Gastrocnemius medialis (tissue), 4 donors: ENCODE results near the gene B4GALT1. TPM values are rescaled to one million over a fixed set of nuclear protein-coding genes. Genes with fewer than 3 reads are reported as not detected.
A peak's percentile ranks its signal among the peaks of the same experiment; 100 is the strongest.

Source experiments
- ATAC-seq, 2 donors: fragments of 150-250 bp; one replicate each; pipeline ENCODE4 v1.9.1; 2016
- DNase-seq, 2 donors: peaks; one replicate each; pipeline ENCODE4 v3.0.0-alpha.2; 2019
- H3K27ac ChIP-seq, 4 donors: fragments of 200-600 bp; sonication (generic); 1 replicate in 1 of 4; 2 replicates in 3 of 4; pipeline ENCODE4 v1.5.1; 2016 to 2018; ENCODE audit warnings: mild to moderate bottlenecking in 2 of 4, moderate library complexity in 1 of 4
- H3K27me3 ChIP-seq, 3 donors: fragments of 200-600 bp; sonication (generic) in 2 of 3; 1 replicate in 1 of 3; 2 replicates in 2 of 3; pipeline versions ENCODE4 v1.5.1 to v1.6.0; 2016 to 2019; ENCODE audit warnings: mild to moderate bottlenecking in 1 of 3, moderate library complexity in 1 of 3
- H3K36me3 ChIP-seq, 2 donors: fragments of 200-600 bp; sonication (generic) in 1 of 2; one replicate each; pipeline ENCODE4 v1.5.1; 2017 to 2018
- H3K4me1 ChIP-seq, 2 donors: fragments of 200-600 bp; sonication (generic) in 1 of 2; one replicate each; pipeline ENCODE4 v1.5.1; 2016 to 2017; ENCODE audit warnings: mild to moderate bottlenecking in 2 of 2
- H3K4me3 ChIP-seq, 4 donors: fragments of 200-600 bp; sonication (generic) in 3 of 4; 1 replicate in 1 of 4; 2 replicates in 3 of 4; pipeline ENCODE4 v1.5.1; 2016 to 2019; ENCODE audit warnings: mild to moderate bottlenecking in 2 of 4
- H3K9me3 ChIP-seq, 3 donors: fragments of 200-600 bp; sonication (generic) in 2 of 3; 1 replicate in 1 of 3; 2 replicates in 2 of 3; pipeline ENCODE4 v1.5.1; 2016 to 2019
- POLR2A ChIP-seq, 2 donors: fragments of 450-650 bp; IDR thresholded peaks; one replicate each; pipeline ENCODE4 v1.6.1; 2017; ENCODE audit warnings: antibody characterized with exemption in 2 of 2, mild to moderate bottlenecking in 2 of 2, moderate library complexity in 2 of 2
- in situ Hi-C, 4 donors: fragments of 200-750 bp; cut with MboI; loops; one replicate each; pipeline versions ENCODE4 v1.15.0 to v1.8.0; 2017; ENCODE audit warnings: low sequenced_read_pairs in 4 of 4
- intact Hi-C: fragments of 100-400 bp; cut with DNase I; formaldehyde crosslinking; loops from one replicate; pipeline ENCODE4 v1.15.1; 2023; ENCODE audit warnings: low total_unique reads
- total RNA-seq, 4 donors: library from RNA; depleted of rRNA; stranded (reverse); fragments of >200 nt; gene quantifications; one replicate each; pipeline versions ENCODE4 v1.1.0 to v1.2.3, GENCODE V29; 2016
- TF ChIP-seq, protein P1 (sequence below), 5 experiments: fragments of 450-650 bp in 3 of 5; fragments of 200-600 bp in 2 of 5; sonication (generic) in 2 of 5; IDR thresholded peaks in 4 of 5; conservative IDR thresholded peaks in 1 of 5; 1 replicate in 4 of 5; 2 replicates in 1 of 5; pipeline ENCODE4 v1.5.1; 2016 to 2019; ENCODE audit warnings: antibody characterized with exemption in 5 of 5, mild to moderate bottlenecking in 3 of 5, moderate library complexity in 3 of 5

B4GALT1 gene
- total RNA-seq, 4 donors from 2014 or later = 24.2 to 56.2 (median 42.7) TPM

GRCh38 chr9:33153001-33153400 lies 14.1 kb downstream of the B4GALT1 start:
- Histone ChIP-seq H3K4me1 (peaks cover 74 to 76% of the 10 kb centered on the region in 2 donors), H3K4me3 (no peak overlapping the region), H3K27ac (peak overlapping the region in 3 of 4 donors; percentile 0 to 87 (median 3)), H3K36me3 (no peaks in the 10 kb centered on the region), H3K27me3 (no peaks in the 10 kb centered on the region), H3K9me3 (no peaks in the 10 kb centered on the region)
- ATAC-seq = no peak
- TF ChIP-seq, protein P1, sequence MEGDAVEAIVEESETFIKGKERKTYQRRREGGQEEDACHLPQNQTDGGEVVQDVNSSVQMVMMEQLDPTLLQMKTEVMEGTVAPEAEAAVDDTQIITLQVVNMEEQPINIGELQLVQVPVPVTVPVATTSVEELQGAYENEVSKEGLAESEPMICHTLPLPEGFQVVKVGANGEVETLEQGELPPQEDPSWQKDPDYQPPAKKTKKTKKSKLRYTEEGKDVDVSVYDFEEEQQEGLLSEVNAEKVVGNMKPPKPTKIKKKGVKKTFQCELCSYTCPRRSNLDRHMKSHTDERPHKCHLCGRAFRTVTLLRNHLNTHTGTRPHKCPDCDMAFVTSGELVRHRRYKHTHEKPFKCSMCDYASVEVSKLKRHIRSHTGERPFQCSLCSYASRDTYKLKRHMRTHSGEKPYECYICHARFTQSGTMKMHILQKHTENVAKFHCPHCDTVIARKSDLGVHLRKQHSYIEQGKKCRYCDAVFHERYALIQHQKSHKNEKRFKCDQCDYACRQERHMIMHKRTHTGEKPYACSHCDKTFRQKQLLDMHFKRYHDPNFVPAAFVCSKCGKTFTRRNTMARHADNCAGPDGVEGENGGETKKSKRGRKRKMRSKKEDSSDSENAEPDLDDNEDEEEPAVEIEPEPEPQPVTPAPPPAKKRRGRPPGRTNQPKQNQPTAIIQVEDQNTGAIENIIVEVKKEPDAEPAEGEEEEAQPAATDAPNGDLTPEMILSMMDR (IDR thresholded peaks at IDR 0.05 in 4 of 5, conservative IDR thresholded peaks at IDR 0.05 in 1 of 5) = no peak
- TF ChIP-seq POLR2A (IDR thresholded peaks at IDR 0.05) = no peak
- in situ Hi-C loops = loop anchor here in 1 of 4 donors (25.0 kb wide), 1 partner anchor 766 kb away; the partner anchor contains the start of gene ACO1
- DNase-seq = no peak
- intact Hi-C loops = no loop called here

GRCh38 chr9:33151601-33152000 lies 15.5 kb downstream of the B4GALT1 start:
- no peak for ATAC-seq
- TF ChIP-seq, protein P1 (IDR thresholded peaks at IDR 0.05 in 4 of 5, conservative IDR thresholded peaks at IDR 0.05 in 1 of 5) = no peak
- no peak for TF ChIP-seq POLR2A (IDR thresholded peaks at IDR 0.05)
- H3K4me3 ChIP-seq = peak overlapping the region in 1 of 4 donors; percentile 35
- H3K4me1 ChIP-seq = peaks cover 62 to 76% of the 10 kb centered on the region in 2 donors
- no peak for DNase-seq
- no peaks in the 10 kb centered on the region for H3K9me3 ChIP-seq
- peak overlapping the region; percentile 76 to 92 (median 86) for H3K27ac ChIP-seq
- in situ Hi-C loops (loop anchor here in 1 of 4 donors (25.0 kb wide), 1 partner anchor 764 kb away; the partner anchor contains the start of gene ACO1), intact Hi-C loops (no loop called here)
- no peaks in the 10 kb centered on the region for H3K36me3 ChIP-seq
- no peaks in the 10 kb centered on the region for H3K27me3 ChIP-seq

DNA sequence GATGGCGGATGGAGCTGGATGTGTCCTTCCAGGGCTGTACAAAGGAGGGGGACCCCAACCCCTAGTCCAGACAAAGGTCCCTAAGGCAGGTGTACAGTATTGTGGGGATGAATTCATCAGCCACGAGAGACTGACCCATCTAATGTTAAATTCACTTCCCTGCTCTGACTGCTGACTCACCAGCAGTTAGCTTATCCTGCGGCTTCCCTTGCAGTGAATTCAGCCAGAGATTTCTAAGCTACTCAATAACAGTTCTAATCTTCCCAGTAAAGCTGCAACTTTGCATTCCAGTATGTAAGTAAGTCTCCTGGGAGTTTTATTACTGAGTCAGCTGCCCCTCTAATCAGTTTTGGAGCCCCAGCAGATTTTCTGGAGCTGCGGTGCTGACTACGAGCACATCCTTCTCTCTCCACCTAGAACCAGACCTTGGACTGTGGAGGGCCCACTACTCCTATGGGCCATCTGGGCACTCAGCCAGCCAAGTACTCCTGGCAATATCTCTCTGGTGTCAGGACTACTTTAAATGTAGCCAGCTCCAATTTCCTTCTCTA lies 16.1 kb downstream of the B4GALT1 start:
- Histone ChIP-seq H3K4me1 (peaks cover 62 to 76% of the 10 kb centered on the region in 2 donors), H3K4me3 (peak overlapping the region in 3 of 4 donors; percentile 8 to 35 (median 13))
- TF ChIP-seq, protein P1 (IDR thresholded peaks at IDR 0.05 in 4 of 5, conservative IDR thresholded peaks at IDR 0.05 in 1 of 5) = no peak
- no peak for TF ChIP-seq POLR2A (IDR thresholded peaks at IDR 0.05)

GRCh38 chr9:33148367-33149014 lies 18.6 kb downstream of the B4GALT1 start:
- in situ Hi-C loops = no loop called here
- TF ChIP-seq POLR2A (IDR thresholded peaks at IDR 0.05) = no peak
- TF ChIP-seq, protein P1 (IDR thresholded peaks at IDR 0.05 in 4 of 5, conservative IDR thresholded peaks at IDR 0.05 in 1 of 5) = no peak
- no peak for ATAC-seq
- Histone ChIP-seq H3K27ac (peak overlapping the region in 1 of 4 donors; percentile 11), H3K9me3 (no peaks in the 10 kb centered on the region), H3K4me3 (no peak overlapping the region), H3K4me1 (peaks cover 64 to 80% of the 10 kb centered on the region in 2 donors), H3K27me3 (no peaks in the 10 kb centered on the region), H3K36me3 (no peaks in the 10 kb centered on the region)
- intact Hi-C loops = no loop called here
- no peak for DNase-seq

More for the DNA sequence above, 16.1 kb downstream of the B4GALT1 start:
- DNase-seq (peak in 1 of 2 donors; percentile 56), ATAC-seq (peak; percentile 89 to 90)
- intact Hi-C loops (no loop called here), in situ Hi-C loops (loop anchor here in 1 of 4 donors (25.0 kb wide), 1 partner anchor 764 kb away; the partner anchor contains the start of gene ACO1)
- no peaks in the 10 kb centered on the region for H3K36me3 ChIP-seq
- H3K9me3 ChIP-seq = no peaks in the 10 kb centered on the region
- H3K27ac ChIP-seq = peak overlapping the region; percentile 76 to 92 (median 86)
- H3K27me3 ChIP-seq = no peaks in the 10 kb centered on the region
